Trophoblast cell (in vitro differentiated cells and primary cell): Measurements from ENCODE around the gene DNAH3.
"Not testable (repeated sequence)": the region's sequence is repeated elsewhere in the genome, so short reads cannot be mapped to it uniquely, and the experiment has no call there.

ENCODE experiments used
- DNase-seq, 2 donors: peaks; one replicate each; pipeline ENCODE4 v3.0.0-alpha.2; 2016
- H2AFZ ChIP-seq: 2 replicates; pipeline ENCODE4 v1.6.1; 2013; ENCODE audit warnings: low read length, moderate library complexity, mild to moderate bottlenecking; ENCODE audit not compliant: insufficient read depth, poor library complexity
- H2AK5ac ChIP-seq: 2 replicates; pipeline ENCODE4 v1.6.1; 2013; ENCODE audit warnings: mild to moderate bottlenecking, low read length
- H2BK120ac ChIP-seq: 2 replicates; pipeline ENCODE4 v1.6.1; 2013; ENCODE audit warnings: low read length, mild to moderate bottlenecking, moderate library complexity; ENCODE audit not compliant: insufficient read depth, poor library complexity
- H2BK12ac ChIP-seq: 2 replicates; pipeline ENCODE4 v1.6.1; 2013; ENCODE audit warnings: mild to moderate bottlenecking, low read length, moderate library complexity
- H2BK5ac ChIP-seq: 2 replicates; pipeline ENCODE4 v1.6.1; 2013; ENCODE audit warnings: low read length, low read depth, moderate library complexity, mild to moderate bottlenecking; ENCODE audit not compliant: poor library complexity
- H3K14ac ChIP-seq: 2 replicates; pipeline ENCODE4 v1.6.1; 2013; ENCODE audit warnings: mild to moderate bottlenecking, low read length
- H3K18ac ChIP-seq: 2 replicates; pipeline ENCODE4 v1.6.1; 2013; ENCODE audit warnings: mild to moderate bottlenecking, low read length
- H3K23ac ChIP-seq: 2 replicates; pipeline ENCODE4 v1.6.1; 2013; ENCODE audit warnings: low read length
- H3K27ac ChIP-seq: 2 replicates; pipeline ENCODE4 v1.5.1; 2013; ENCODE audit warnings: low read depth, mild to moderate bottlenecking, inconsistent platforms, low read length, moderate library complexity
- H3K27me3 ChIP-seq: 2 replicates; pipeline ENCODE4 v1.6.1; 2013; ENCODE audit warnings: inconsistent platforms, mild to moderate bottlenecking, low read length, moderate library complexity; ENCODE audit not compliant: insufficient read depth
- H3K36me3 ChIP-seq, 2 experiments: 1 replicate in 1 of 2; 2 replicates in 1 of 2; pipeline ENCODE4 v1.6.1; 2013; ENCODE audit warnings: low read length in 2 of 2, mild to moderate bottlenecking in 2 of 2, moderate library complexity in 1 of 2; ENCODE audit not compliant: insufficient read depth in 2 of 2, control insufficient read depth in 1 of 2
- H3K4ac ChIP-seq: 2 replicates; pipeline ENCODE4 v1.6.1; 2013; ENCODE audit warnings: low read depth, mild to moderate bottlenecking, low read length, moderate library complexity
- H3K4me1 ChIP-seq, 2 experiments: 1 replicate in 1 of 2; 2 replicates in 1 of 2; pipeline ENCODE4 v1.6.1; 2013; ENCODE audit warnings: low read length in 2 of 2, mild to moderate bottlenecking in 2 of 2, moderate library complexity in 1 of 2; ENCODE audit not compliant: insufficient read depth in 2 of 2, control insufficient read depth in 1 of 2
- H3K4me2 ChIP-seq: 2 replicates; pipeline ENCODE4 v1.6.1; 2013; ENCODE audit warnings: inconsistent platforms, mild to moderate bottlenecking, low read length, moderate library complexity
- H3K4me3 ChIP-seq: 2 replicates; pipeline ENCODE4 v1.5.1; 2013; ENCODE audit warnings: mild to moderate bottlenecking, low read depth, low read length, inconsistent platforms
- H3K79me1 ChIP-seq: one replicate; pipeline ENCODE4 v1.6.1; 2013; ENCODE audit warnings: low read length
- H3K79me2 ChIP-seq: 2 replicates; pipeline ENCODE4 v1.6.1; 2013; ENCODE audit warnings: low read length, mild to moderate bottlenecking; ENCODE audit not compliant: control insufficient read depth, insufficient read depth, poor library complexity
- H3K9ac ChIP-seq: 2 replicates; pipeline ENCODE4 v1.6.1; 2013; ENCODE audit warnings: mild to moderate bottlenecking, low read length
- H3K9me3 ChIP-seq: 2 replicates; pipeline ENCODE4 v1.6.1; 2013; ENCODE audit warnings: low read depth, mild to moderate bottlenecking, control low read depth, inconsistent platforms, low read length; ENCODE audit not compliant: insufficient read depth
- H4K12ac ChIP-seq: 2 replicates; pipeline ENCODE4 v1.6.1; 2013; ENCODE audit warnings: low read depth, mild to moderate bottlenecking, low read length, moderate library complexity
- H4K8ac ChIP-seq: 2 replicates; pipeline ENCODE4 v1.6.1; 2013; ENCODE audit warnings: low read depth, mild to moderate bottlenecking, low read length, moderate library complexity
- H4K91ac ChIP-seq: one replicate; pipeline ENCODE4 v1.6.1; 2013; ENCODE audit warnings: low read depth, mild to moderate bottlenecking, low read length, moderate library complexity
- WGBS: extraction: QIAGEN DNeasy Blood & Tissue Kit; methylation state at CpG from one replicate; pipeline ENCODE4 v1.1.7; 2013; ENCODE audit warnings: missing lambda C conversion rate; ENCODE audit not compliant: insufficient read length, insufficient coverage; ENCODE audit errors: extremely low coverage; 5-methylcytosine and 5-hydroxymethylcytosine counted together

The DNAH3 gene

DNA sequence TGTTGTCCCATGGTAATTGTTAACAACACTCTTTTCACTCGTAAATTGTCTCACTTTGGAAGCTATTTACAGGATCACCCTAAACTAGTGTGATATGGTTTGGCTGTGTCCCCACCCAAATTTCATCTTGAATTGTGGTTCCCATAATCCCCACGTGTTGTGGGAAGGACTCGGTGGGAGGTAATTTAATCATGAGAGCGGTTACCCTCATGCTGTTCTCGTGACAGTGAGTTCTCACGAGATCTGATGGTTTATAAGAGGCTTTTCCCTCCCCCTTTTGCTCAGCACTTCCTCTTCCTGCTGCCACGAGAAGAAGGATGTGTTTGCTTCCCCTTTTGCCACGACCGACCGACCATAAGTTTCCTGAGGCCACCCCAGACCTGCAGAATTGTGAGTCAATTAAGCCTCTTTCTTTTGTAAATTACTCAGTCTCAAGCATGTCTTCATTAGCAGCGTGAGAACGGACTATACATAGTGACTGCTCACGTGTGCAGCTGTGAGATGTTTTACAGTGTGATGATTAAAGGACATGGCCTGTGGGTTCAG is 34.4 kb downstream of the DNAH3 start:
- no peak overlapping the region for H3K9ac ChIP-seq
- H3K4me3 ChIP-seq: no peak overlapping the region
- no peak for DNase-seq
- H3K18ac ChIP-seq: no peak overlapping the region
- H3K23ac ChIP-seq: no peak overlapping the region
- H3K36me3 ChIP-seq: no peaks in the 10 kb centered on the region
- WGBS: no CpG with 5 or more reads among the region's 13 CpGs
- H2BK5ac ChIP-seq: no peak overlapping the region
- no peak overlapping the region for H2BK120ac ChIP-seq
- H3K4me1 ChIP-seq: no peaks in the 10 kb centered on the region
- no peak overlapping the region for H4K8ac ChIP-seq
- H3K9me3 ChIP-seq: no peaks in the 10 kb centered on the region
- H3K79me2 ChIP-seq: no peaks in the 10 kb centered on the region
- no peak overlapping the region for H2AFZ ChIP-seq
- H2AK5ac ChIP-seq: no peak overlapping the region
- H3K14ac ChIP-seq: no peak overlapping the region
- H3K27me3 ChIP-seq: no peaks in the 10 kb centered on the region
- no peak overlapping the region for H3K4me2 ChIP-seq
- H4K12ac ChIP-seq: no peak overlapping the region
- no peak overlapping the region for H4K91ac ChIP-seq
- H3K27ac ChIP-seq: no peak overlapping the region
- H3K4ac ChIP-seq: no peak overlapping the region
- no peaks in the 10 kb centered on the region for H3K79me1 ChIP-seq
- H2BK12ac ChIP-seq: no peak overlapping the region

GRCh38 chr16:21115551-21115950 is 35.1 kb downstream of the DNAH3 start:
- H4K8ac ChIP-seq, H2AK5ac ChIP-seq, H3K4me2 ChIP-seq, H3K4me3 ChIP-seq, H3K4ac ChIP-seq, H4K12ac ChIP-seq, H3K79me1 ChIP-seq, H2AFZ ChIP-seq, H3K9me3 ChIP-seq, H2BK120ac ChIP-seq, H3K79me2 ChIP-seq, H2BK5ac ChIP-seq, H3K9ac ChIP-seq, DNase-seq, H3K27ac ChIP-seq, H2BK12ac ChIP-seq, H3K14ac ChIP-seq, H4K91ac ChIP-seq, H3K36me3 ChIP-seq, H3K27me3 ChIP-seq, H3K18ac ChIP-seq, H3K23ac ChIP-seq, H3K4me1 ChIP-seq: not testable (repeated sequence)
- WGBS: no CpG with 5 or more reads among the region's 4 CpGs

DNA sequence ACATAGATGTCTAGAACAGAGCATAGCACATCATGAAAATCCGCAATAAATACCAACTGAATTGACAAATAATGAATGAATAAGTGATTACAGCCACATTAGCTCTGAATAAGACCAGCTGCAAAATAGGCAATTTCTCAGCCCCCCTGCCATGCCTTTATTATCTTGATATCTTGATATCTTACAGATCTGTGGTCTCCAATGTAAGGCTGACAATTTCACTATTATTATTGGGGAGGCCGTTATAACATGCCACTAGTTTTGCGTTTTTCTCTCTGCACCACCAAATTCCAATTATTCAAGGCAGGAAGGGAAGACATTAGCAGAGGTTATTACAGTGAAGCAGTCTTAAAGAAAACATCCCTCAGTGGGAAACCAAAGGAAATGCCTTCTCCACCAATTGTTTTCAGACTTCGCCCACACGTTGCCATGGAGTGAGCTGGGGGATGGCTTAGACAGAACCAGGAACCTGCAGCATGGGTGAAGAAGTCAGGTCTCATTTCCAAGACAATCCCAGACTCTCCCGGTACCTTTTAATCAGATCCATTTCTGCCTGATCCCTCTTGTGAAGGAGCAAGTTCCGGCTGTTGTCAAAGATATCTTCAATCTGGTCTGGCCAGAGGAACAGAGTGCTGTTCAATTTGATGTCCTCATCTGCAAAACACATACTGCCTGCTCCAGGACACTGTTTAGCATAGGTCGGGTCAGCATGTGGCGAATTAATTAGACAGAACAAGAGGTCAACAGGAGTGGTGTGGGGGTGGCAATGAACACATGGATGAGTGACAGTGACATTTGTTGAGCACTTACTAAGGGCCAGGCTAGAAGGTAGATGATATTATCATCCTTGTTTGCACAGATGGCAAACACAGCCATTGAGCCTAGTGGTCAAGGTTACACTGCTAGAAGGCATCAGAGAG is 46.4 kb downstream of the DNAH3 start:
- WGBS: no CpG with 5 or more reads among the region's 9 CpGs
- Histone ChIP-seq H4K12ac (no peak overlapping the region), H3K4me3 (no peak overlapping the region), H2AK5ac (no peak overlapping the region), H3K4me1 (no peaks in the 10 kb centered on the region), H2AFZ (no peak overlapping the region), H2BK12ac (no peak overlapping the region), H2BK120ac (no peak overlapping the region), H4K91ac (no peak overlapping the region), H3K36me3 (no peaks in the 10 kb centered on the region), H3K27me3 (no peaks in the 10 kb centered on the region), H3K9ac (no peak overlapping the region), H3K4ac (no peak overlapping the region), H3K79me1 (no peaks in the 10 kb centered on the region), H3K18ac (no peak overlapping the region), H2BK5ac (no peak overlapping the region), H4K8ac (no peak overlapping the region), H3K27ac (no peak overlapping the region), H3K14ac (no peak overlapping the region), H3K9me3 (no peaks in the 10 kb centered on the region), H3K4me2 (no peak overlapping the region), H3K79me2 (no peaks in the 10 kb centered on the region), H3K23ac (no peak overlapping the region)
- DNase-seq: no peak

- no peak overlapping the region for H3K18ac ChIP-seq
- no peak overlapping the region for H3K27ac ChIP-seq
- no peak overlapping the region for H2BK120ac ChIP-seq
- no peaks in the 10 kb centered on the region for H3K9me3 ChIP-seq
- no peak overlapping the region for H4K91ac ChIP-seq
- H4K8ac ChIP-seq: no peak overlapping the region
- no peaks in the 10 kb centered on the region for H3K79me1 ChIP-seq
- no peaks in the 10 kb centered on the region for H3K36me3 ChIP-seq
- H3K4ac ChIP-seq: no peak overlapping the region
- H3K27me3 ChIP-seq: no peaks in the 10 kb centered on the region
- H3K9ac ChIP-seq: no peak overlapping the region
- H4K12ac ChIP-seq: no peak overlapping the region
- no peaks in the 10 kb centered on the region for H3K4me1 ChIP-seq
- no peaks in the 10 kb centered on the region for H3K79me2 ChIP-seq
- H3K14ac ChIP-seq: no peak overlapping the region
- no peak overlapping the region for H3K4me3 ChIP-seq
- no peak overlapping the region for H2BK5ac ChIP-seq
- H2AK5ac ChIP-seq: no peak overlapping the region
- H2BK12ac ChIP-seq: no peak overlapping the region
- H2AFZ ChIP-seq: no peak overlapping the region
- no peak overlapping the region for H3K4me2 ChIP-seq
- WGBS: no CpG with 5 or more reads among the region's 8 CpGs
- H3K23ac ChIP-seq: no peak overlapping the region
- DNase-seq: no peak
Observed at GRCh38 chr16:21101631-21102420, 48.8 kb downstream of the DNAH3 start.
